GM12878 (cell line): Measurements from ENCODE around the gene LRP1. TPM values are rescaled to one million over a fixed set of nuclear protein-coding genes. Genes with fewer than 3 reads are reported as not detected.

Experiments used
- EED ChIP-seq: sonication (generic); IDR thresholded peaks from 2 replicates; pipeline ENCODE4 v1.6.1; 2016; ENCODE audit warnings: antibody characterized with exemption, low read depth
- EGR1 ChIP-seq, 2 experiments: IDR thresholded peaks; 1 replicate in 1 of 2; 2 replicates in 1 of 2; pipeline ENCODE4 v1.6.1; 2011 to 2012; ENCODE audit warnings: low read depth in 2 of 2, low read length in 2 of 2, borderline replicate concordance in 1 of 2, mild to moderate bottlenecking in 1 of 2, moderate library complexity in 1 of 2
- GABPA ChIP-seq: IDR thresholded peaks from 2 replicates; pipeline ENCODE4 v1.6.1; 2014; ENCODE audit warnings: antibody characterized with exemption, low read depth, mild to moderate bottlenecking, inconsistent platforms
- RAD51 ChIP-seq: fragments of 450-650 bp; IDR thresholded peaks from 2 replicates; pipeline ENCODE4 v1.6.1; 2016; ENCODE audit warnings: moderate library complexity, mild to moderate bottlenecking, inconsistent platforms
- ZSCAN29 ChIP-seq: fragments of 450-650 bp; IDR thresholded peaks from 2 replicates; pipeline ENCODE4 v1.6.1; 2017; ENCODE audit warnings: mild to moderate bottlenecking, moderate library complexity
- polyA plus RNA-seq, 11 experiments: library from polyadenylated mRNA; depleted of rRNA in 4 of 11; unstranded in 6 of 11; stranded (reverse) in 5 of 11; fragments of >200 nt; fragmentation: Nextera tagmentation in 4 of 11; fragmentation: Illumina TruSeq in 1 of 11; extraction: Ambion mirVana in 4 of 11; extraction: Trizol in 1 of 11; gene quantifications; 1 replicate in 1 of 11; 2 replicates in 10 of 11; pipeline versions ENCODE4 v1.2.1 to v1.2.3, GENCODE V29; 2011 to 2016; ENCODE audit warnings: inconsistent platforms in 2 of 11, missing spikeins in 2 of 11, low read depth in 1 of 11
- total RNA-seq, 4 experiments: library from RNA; depleted of rRNA in 3 of 4; stranded (reverse); fragments of >200 nt in 3 of 4; fragmentation: Illumina TruSeq in 1 of 4; extraction: Trizol in 1 of 4; gene quantifications; 2 replicates each; pipeline versions ENCODE4 v1.2.1 to v1.2.3, GENCODE V29; 2013 to 2021
- TF ChIP-seq, protein P1 (sequence below): fragments of 450-650 bp; IDR thresholded peaks from 2 replicates; pipeline ENCODE4 v1.6.1; 2017; ENCODE audit warnings: mild to moderate bottlenecking, low read depth, inconsistent platforms; ENCODE audit not compliant: poor library complexity, severe bottlenecking
- TF ChIP-seq, protein P2 (sequence below): fragments of 150-350 bp; IDR thresholded peaks from 2 replicates; pipeline ENCODE4 v1.6.1; 2014; ENCODE audit warnings: mild to moderate bottlenecking, low read depth, low read length
- TF ChIP-seq, protein P3 (sequence below): fragments of 450-650 bp; IDR thresholded peaks from 2 replicates; pipeline ENCODE4 v1.6.1; 2017; ENCODE audit warnings: low read depth, mild to moderate bottlenecking, moderate library complexity
- TF ChIP-seq, protein P4 (sequence below): fragments of 450-650 bp; IDR thresholded peaks from 2 replicates; pipeline ENCODE4 v1.6.1; 2016; ENCODE audit warnings: mild to moderate bottlenecking

Gene LRP1
- total and polyA plus RNA-seq, 10 of the 15 experiments (the other 5 are each of a cell fraction or from before 2014, with no cell fraction given): under 0.01 to 1.1 (median 0.20) TPM; not detected in 2

DNA sequence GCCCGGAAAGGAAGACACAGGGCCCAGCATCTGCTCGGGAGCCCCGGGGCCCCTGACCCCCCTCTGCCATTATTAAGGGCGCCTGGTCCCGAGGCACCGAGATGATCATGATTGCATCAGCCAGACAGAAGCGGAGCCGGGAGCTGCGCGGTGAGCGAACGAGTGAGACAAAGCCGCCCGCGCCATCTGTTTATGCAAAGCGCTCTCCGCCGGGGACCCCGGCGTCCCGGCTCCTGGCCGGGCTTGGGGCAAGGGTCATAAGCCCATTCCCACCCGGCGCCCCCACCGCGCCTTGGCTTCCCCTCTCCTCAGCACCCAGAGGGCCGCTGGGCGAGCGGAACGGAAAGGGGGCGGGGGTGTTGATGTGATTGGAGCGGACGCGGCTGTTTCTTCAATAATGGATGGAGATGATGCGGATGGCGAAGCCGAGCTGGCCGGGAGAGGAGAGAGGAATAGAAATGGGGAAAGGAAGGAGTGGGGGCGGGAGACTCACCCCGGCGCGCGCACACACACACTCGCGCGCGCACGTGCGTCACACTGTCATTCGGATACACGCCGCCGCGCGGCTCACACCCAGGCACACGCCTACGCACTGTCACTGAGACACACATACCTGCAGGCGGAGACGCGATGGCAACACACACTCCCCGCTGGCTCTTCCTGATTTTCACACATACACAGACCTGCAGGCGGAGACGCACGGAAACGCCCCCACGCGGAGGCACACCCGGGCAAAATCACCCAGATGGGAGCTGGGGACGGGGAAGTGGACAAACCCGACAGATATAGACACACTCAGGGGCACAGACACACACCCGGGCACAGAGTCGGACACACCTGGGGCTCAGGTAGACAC, 112.0 kb downstream of the LRP1 start (continued):
- TF ChIP-seq, protein P1, sequence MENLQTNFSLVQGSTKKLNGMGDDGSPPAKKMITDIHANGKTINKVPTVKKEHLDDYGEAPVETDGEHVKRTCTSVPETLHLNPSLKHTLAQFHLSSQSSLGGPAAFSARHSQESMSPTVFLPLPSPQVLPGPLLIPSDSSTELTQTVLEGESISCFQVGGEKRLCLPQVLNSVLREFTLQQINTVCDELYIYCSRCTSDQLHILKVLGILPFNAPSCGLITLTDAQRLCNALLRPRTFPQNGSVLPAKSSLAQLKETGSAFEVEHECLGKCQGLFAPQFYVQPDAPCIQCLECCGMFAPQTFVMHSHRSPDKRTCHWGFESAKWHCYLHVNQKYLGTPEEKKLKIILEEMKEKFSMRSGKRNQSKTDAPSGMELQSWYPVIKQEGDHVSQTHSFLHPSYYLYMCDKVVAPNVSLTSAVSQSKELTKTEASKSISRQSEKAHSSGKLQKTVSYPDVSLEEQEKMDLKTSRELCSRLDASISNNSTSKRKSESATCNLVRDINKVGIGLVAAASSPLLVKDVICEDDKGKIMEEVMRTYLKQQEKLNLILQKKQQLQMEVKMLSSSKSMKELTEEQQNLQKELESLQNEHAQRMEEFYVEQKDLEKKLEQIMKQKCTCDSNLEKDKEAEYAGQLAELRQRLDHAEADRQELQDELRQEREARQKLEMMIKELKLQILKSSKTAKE: no peak
- TF ChIP-seq EED (0 out of 2 replicates have a peak, but pooled peaks have one; percentile 19), GABPA (no peak), RAD51 (no peak), ZSCAN29 (no peak), EGR1 (IDR thresholded peaks at IDR 0.05; ENCODE audit: borderline replicate concordance in 1 of 2, low read depth in 2 of 2, low read length in 2 of 2) (peak; percentile 60 to 90)
- TF ChIP-seq, protein P2, sequence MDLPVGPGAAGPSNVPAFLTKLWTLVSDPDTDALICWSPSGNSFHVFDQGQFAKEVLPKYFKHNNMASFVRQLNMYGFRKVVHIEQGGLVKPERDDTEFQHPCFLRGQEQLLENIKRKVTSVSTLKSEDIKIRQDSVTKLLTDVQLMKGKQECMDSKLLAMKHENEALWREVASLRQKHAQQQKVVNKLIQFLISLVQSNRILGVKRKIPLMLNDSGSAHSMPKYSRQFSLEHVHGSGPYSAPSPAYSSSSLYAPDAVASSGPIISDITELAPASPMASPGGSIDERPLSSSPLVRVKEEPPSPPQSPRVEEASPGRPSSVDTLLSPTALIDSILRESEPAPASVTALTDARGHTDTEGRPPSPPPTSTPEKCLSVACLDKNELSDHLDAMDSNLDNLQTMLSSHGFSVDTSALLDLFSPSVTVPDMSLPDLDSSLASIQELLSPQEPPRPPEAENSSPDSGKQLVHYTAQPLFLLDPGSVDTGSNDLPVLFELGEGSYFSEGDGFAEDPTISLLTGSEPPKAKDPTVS: no peak
- TF ChIP-seq, protein P3, sequence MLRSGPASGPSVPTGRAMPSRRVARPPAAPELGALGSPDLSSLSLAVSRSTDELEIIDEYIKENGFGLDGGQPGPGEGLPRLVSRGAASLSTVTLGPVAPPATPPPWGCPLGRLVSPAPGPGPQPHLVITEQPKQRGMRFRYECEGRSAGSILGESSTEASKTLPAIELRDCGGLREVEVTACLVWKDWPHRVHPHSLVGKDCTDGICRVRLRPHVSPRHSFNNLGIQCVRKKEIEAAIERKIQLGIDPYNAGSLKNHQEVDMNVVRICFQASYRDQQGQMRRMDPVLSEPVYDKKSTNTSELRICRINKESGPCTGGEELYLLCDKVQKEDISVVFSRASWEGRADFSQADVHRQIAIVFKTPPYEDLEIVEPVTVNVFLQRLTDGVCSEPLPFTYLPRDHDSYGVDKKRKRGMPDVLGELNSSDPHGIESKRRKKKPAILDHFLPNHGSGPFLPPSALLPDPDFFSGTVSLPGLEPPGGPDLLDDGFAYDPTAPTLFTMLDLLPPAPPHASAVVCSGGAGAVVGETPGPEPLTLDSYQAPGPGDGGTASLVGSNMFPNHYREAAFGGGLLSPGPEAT: no peak
- TF ChIP-seq, protein P4, sequence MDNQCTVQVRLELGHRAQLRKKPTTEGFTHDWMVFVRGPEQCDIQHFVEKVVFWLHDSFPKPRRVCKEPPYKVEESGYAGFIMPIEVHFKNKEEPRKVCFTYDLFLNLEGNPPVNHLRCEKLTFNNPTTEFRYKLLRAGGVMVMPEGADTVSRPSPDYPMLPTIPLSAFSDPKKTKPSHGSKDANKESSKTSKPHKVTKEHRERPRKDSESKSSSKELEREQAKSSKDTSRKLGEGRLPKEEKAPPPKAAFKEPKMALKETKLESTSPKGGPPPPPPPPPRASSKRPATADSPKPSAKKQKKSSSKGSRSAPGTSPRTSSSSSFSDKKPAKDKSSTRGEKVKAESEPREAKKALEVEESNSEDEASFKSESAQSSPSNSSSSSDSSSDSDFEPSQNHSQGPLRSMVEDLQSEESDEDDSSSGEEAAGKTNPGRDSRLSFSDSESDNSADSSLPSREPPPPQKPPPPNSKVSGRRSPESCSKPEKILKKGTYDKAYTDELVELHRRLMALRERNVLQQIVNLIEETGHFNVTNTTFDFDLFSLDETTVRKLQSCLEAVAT: 0 out of 2 replicates have a peak, but pooled peaks have one; percentile 15
